ENCODE measurements around the gene CD22. TPM values are rescaled to one million over a fixed set of nuclear protein-coding genes. Genes with fewer than 3 reads are reported as not detected.
A peak's percentile ranks its signal among the peaks of the same experiment; 100 is the strongest.

Gene CD22
- total RNA-seq, 1 donor, result not detected

DNA sequence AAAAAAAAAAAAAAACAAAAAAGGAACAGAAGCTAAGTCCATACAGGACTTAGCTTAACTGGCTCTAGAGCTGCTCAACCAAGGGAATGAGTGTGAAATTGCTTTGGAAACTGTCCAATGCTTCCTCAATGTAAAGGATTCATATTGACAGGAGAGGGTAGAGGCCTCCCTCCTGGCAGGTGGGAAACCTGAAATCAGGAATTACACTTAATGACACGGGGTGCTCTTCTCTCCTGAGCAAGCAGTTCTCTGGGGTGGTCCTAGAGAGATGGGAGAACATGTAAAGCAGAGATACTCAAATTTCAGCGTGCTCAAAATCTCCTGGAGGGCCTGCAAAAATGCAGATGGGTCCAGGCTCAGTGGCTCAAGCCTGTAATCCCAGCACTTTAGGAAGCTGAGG lies 40.7 kb upstream of the CD22 start:
- peak; percentile 81 for DNase-seq (ENCODE audit: insufficient read length, low spot score, missing footprints)
- H3K9me3 ChIP-seq (ENCODE audit: low read depth, low read length), result no peaks in the 10 kb centered on the region
- TF ChIP-seq, protein P1, sequence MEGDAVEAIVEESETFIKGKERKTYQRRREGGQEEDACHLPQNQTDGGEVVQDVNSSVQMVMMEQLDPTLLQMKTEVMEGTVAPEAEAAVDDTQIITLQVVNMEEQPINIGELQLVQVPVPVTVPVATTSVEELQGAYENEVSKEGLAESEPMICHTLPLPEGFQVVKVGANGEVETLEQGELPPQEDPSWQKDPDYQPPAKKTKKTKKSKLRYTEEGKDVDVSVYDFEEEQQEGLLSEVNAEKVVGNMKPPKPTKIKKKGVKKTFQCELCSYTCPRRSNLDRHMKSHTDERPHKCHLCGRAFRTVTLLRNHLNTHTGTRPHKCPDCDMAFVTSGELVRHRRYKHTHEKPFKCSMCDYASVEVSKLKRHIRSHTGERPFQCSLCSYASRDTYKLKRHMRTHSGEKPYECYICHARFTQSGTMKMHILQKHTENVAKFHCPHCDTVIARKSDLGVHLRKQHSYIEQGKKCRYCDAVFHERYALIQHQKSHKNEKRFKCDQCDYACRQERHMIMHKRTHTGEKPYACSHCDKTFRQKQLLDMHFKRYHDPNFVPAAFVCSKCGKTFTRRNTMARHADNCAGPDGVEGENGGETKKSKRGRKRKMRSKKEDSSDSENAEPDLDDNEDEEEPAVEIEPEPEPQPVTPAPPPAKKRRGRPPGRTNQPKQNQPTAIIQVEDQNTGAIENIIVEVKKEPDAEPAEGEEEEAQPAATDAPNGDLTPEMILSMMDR (IDR thresholded peaks at IDR 0.05; ENCODE audit: extremely low read depth, low read depth, low read length), result no peak

DNA sequence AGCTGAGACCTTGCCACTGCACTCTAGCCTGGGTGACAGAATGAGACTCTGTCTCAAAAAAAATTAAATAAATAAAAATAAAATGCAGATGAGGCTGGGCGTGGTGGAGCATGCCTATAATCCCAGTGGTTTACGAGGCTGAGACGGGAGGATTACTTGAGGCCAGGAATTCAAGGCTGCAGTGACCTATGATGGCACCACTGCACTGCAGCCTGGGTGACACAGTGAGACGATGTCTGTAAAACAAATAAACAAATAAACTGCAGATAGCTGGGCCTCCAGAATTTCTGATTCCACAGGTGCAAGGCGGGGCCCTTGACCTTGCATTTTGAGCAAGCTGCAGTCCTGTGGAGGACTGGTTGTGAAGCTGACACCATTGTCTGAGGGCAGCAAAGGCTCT lies 40.1 kb upstream of the CD22 start:
- TF ChIP-seq, protein P1 (IDR thresholded peaks at IDR 0.05; ENCODE audit: extremely low read depth, low read depth, low read length), result no peak
- Histone ChIP-seq H4K20me1 (ENCODE audit: insufficient read depth, low read length) (no peaks in the 10 kb centered on the region), H3K27ac (ENCODE audit: low read depth, low read length) (no peak overlapping the region), H3K79me2 (ENCODE audit: insufficient read depth, low read length) (no peaks in the 10 kb centered on the region), H3K9me3 (ENCODE audit: low read depth, low read length) (no peaks in the 10 kb centered on the region), H2AFZ (ENCODE audit: low read length) (no peak overlapping the region), H3K4me2 (ENCODE audit: insufficient read depth, low read length) (no peak overlapping the region), H3K4me1 (ENCODE audit: insufficient read depth, low read length) (no peaks in the 10 kb centered on the region), H3K27me3 (ENCODE audit: insufficient read depth, low read length) (peaks cover 22% of the 10 kb centered on the region), H3K36me3 (ENCODE audit: insufficient read depth, low read length) (no peaks in the 10 kb centered on the region), H3K4me3 (ENCODE audit: insufficient read depth, low read length) (no peak overlapping the region)
- no peak for DNase-seq (ENCODE audit: insufficient read length, low spot score, missing footprints)

More for the DNA sequence above, 40.7 kb upstream of the CD22 start:
- Histone ChIP-seq H4K20me1 (ENCODE audit: insufficient read depth, low read length) (no peaks in the 10 kb centered on the region), H3K27me3 (ENCODE audit: insufficient read depth, low read length) (peaks cover 19% of the 10 kb centered on the region), H2AFZ (ENCODE audit: low read length) (no peak overlapping the region), H3K36me3 (ENCODE audit: insufficient read depth, low read length) (no peaks in the 10 kb centered on the region), H3K4me1 (ENCODE audit: insufficient read depth, low read length) (no peaks in the 10 kb centered on the region), H3K4me2 (ENCODE audit: insufficient read depth, low read length) (no peak overlapping the region), H3K4me3 (ENCODE audit: insufficient read depth, low read length) (no peak overlapping the region), H3K79me2 (ENCODE audit: insufficient read depth, low read length) (no peaks in the 10 kb centered on the region), H3K27ac (ENCODE audit: low read depth, low read length) (no peak overlapping the region)

DNA sequence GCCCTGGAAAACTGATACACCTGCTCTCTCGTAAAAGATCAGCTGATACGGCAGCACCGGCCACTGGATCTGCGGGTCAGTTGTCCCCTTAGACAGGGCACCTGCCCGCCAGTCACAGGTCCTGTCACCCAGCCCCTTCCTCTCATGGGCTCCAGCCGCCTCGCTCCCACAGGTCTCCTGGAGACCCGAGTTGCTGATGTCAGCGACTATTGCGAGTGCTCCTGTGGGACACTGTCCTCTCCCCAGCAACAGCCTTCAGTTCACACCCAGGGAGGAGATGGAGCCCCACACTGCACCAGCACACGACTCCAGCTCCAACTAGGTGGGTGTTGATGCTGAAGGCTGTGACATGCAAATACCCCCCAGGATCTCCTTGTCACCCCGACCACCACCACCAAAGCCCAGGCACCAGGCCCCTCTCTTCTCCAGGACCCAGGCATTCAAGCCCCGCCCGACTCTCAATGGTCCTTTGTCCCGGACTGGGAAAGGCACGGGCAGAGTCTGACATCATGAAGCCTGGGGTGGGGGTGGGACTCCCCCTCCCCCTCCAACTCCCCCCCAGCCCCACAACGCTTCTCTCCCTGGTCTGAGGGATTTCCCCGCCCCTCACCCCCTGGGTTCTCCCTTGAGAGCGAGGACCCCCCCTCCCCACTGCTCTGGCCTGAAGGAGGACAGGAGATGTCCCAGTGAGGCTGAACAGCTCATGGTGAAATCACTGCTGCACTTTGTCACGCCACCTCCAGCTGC lies 38.4 kb upstream of the CD22 start:
- H4K20me1 ChIP-seq (ENCODE audit: insufficient read depth, low read length), result no peaks in the 10 kb centered on the region
- H3K4me1 ChIP-seq (ENCODE audit: insufficient read depth, low read length), result no peaks in the 10 kb centered on the region
- H3K9me3 ChIP-seq (ENCODE audit: low read depth, low read length), result no peaks in the 10 kb centered on the region
- H2AFZ ChIP-seq (ENCODE audit: low read length), result no peak overlapping the region
- no peak overlapping the region for H3K27ac ChIP-seq (ENCODE audit: low read depth, low read length)
- no peaks in the 10 kb centered on the region for H3K36me3 ChIP-seq (ENCODE audit: insufficient read depth, low read length)
- H3K79me2 ChIP-seq (ENCODE audit: insufficient read depth, low read length), result no peaks in the 10 kb centered on the region
- H3K27me3 ChIP-seq (ENCODE audit: insufficient read depth, low read length), result peaks cover 31% of the 10 kb centered on the region
- peak; percentile 80 for DNase-seq (ENCODE audit: insufficient read length, low spot score, missing footprints)
- H3K4me2 ChIP-seq (ENCODE audit: insufficient read depth, low read length), result no peak overlapping the region
- no peak overlapping the region for H3K4me3 ChIP-seq (ENCODE audit: insufficient read depth, low read length)
- TF ChIP-seq, protein P1 (IDR thresholded peaks at IDR 0.05; ENCODE audit: extremely low read depth, low read depth, low read length), result no peak

DNA sequence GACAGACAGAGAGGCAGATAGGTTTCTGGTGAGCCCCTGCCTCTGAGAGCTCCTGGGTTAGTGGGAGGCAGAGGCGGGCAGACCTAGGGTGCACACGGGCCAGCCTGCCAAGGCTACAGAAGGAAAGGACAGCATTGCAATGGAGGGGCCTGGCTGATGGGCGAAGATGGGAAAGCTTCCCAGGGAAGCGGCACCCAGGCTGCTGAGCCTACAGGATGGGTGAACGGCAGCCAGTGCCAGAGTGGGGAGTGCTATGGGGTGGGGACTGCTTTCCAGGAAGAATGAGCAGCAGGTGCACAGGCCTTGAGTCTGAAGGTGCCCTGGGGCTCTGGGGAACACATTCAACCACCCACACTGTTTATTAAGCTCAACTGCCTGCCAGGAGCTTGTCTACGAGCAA lies 37.7 kb upstream of the CD22 start:
- Histone ChIP-seq H3K79me2 (ENCODE audit: insufficient read depth, low read length) (no peaks in the 10 kb centered on the region), H3K27me3 (ENCODE audit: insufficient read depth, low read length) (peaks cover 31% of the 10 kb centered on the region), H3K9me3 (ENCODE audit: low read depth, low read length) (no peaks in the 10 kb centered on the region), H3K4me2 (ENCODE audit: insufficient read depth, low read length) (no peak overlapping the region), H3K27ac (ENCODE audit: low read depth, low read length) (no peak overlapping the region), H3K36me3 (ENCODE audit: insufficient read depth, low read length) (no peaks in the 10 kb centered on the region), H2AFZ (ENCODE audit: low read length) (no peak overlapping the region), H3K4me1 (ENCODE audit: insufficient read depth, low read length) (no peaks in the 10 kb centered on the region), H3K4me3 (ENCODE audit: insufficient read depth, low read length) (no peak overlapping the region), H4K20me1 (ENCODE audit: insufficient read depth, low read length) (no peaks in the 10 kb centered on the region)
- TF ChIP-seq, protein P1 (IDR thresholded peaks at IDR 0.05; ENCODE audit: extremely low read depth, low read depth, low read length), result no peak
- DNase-seq (ENCODE audit: insufficient read length, low spot score, missing footprints), result peak; percentile 50
